Mesenchymal stem cell (in vitro differentiated cells and primary cell): ENCODE measurements around the gene SHANK3.

Experiments
- DNase-seq: peaks from one replicate; pipeline ENCODE4 v3.0.0-alpha.2; 2013
- H2AFZ ChIP-seq: one replicate; pipeline ENCODE4 v1.6.1; 2013; ENCODE audit warnings: low read depth, mild to moderate bottlenecking, control low read depth, inconsistent platforms, low read length, moderate library complexity
- H2AK5ac ChIP-seq: 2 replicates; pipeline ENCODE4 v1.6.1; 2013; ENCODE audit warnings: low read length, moderate library complexity, mild to moderate bottlenecking, inconsistent platforms; ENCODE audit not compliant: severe bottlenecking
- H2BK120ac ChIP-seq: one replicate; pipeline ENCODE4 v1.6.1; 2013; ENCODE audit warnings: low read depth, mild to moderate bottlenecking, inconsistent platforms, low read length, moderate library complexity
- H2BK12ac ChIP-seq, 2 experiments: one replicate each; pipeline ENCODE4 v1.6.1; 2013; ENCODE audit warnings: inconsistent platforms in 2 of 2, low read length in 2 of 2, mild to moderate bottlenecking in 2 of 2, moderate library complexity in 2 of 2, control low read depth in 1 of 2
- H2BK15ac ChIP-seq: one replicate; pipeline ENCODE4 v1.6.1; 2013; ENCODE audit warnings: mild to moderate bottlenecking, low read depth, inconsistent platforms; ENCODE audit not compliant: poor library complexity, severe bottlenecking
- H2BK5ac ChIP-seq: 2 replicates; pipeline ENCODE4 v1.6.1; 2013; ENCODE audit warnings: low read depth, mild to moderate bottlenecking, low read length, control low read depth, inconsistent platforms; ENCODE audit not compliant: poor library complexity, severe bottlenecking
- H3K14ac ChIP-seq, 2 experiments: one replicate each; pipeline ENCODE4 v1.6.1; 2013; ENCODE audit warnings: inconsistent platforms in 2 of 2, low read length in 2 of 2, control low read depth in 1 of 2, mild to moderate bottlenecking in 1 of 2, moderate library complexity in 1 of 2
- H3K18ac ChIP-seq, 2 experiments: one replicate each; pipeline ENCODE4 v1.6.1; 2013; ENCODE audit warnings: inconsistent platforms in 2 of 2, low read length in 2 of 2, control low read depth in 1 of 2, low read depth in 1 of 2, mild to moderate bottlenecking in 1 of 2
- H3K23ac ChIP-seq, 2 experiments: one replicate each; pipeline ENCODE4 v1.6.1; 2013; ENCODE audit warnings: inconsistent platforms in 2 of 2, low read length in 2 of 2, mild to moderate bottlenecking in 2 of 2, moderate library complexity in 2 of 2, control low read depth in 1 of 2
- H3K27ac ChIP-seq: 2 replicates; pipeline ENCODE4 v1.5.1; 2013; ENCODE audit warnings: mild to moderate bottlenecking, moderate library complexity, low read length, control low read depth, inconsistent platforms; ENCODE audit not compliant: poor library complexity, severe bottlenecking
- H3K27me3 ChIP-seq, 2 experiments: 2 replicates each; pipeline versions ENCODE4 v1.6.1 to v1.7.0; 2013; ENCODE audit warnings: low read length in 2 of 2, mild to moderate bottlenecking in 2 of 2, moderate library complexity in 2 of 2, control low read depth in 1 of 2, inconsistent platforms in 1 of 2; ENCODE audit not compliant: control insufficient read depth in 1 of 2, insufficient read depth in 1 of 2
- H3K36me3 ChIP-seq, 2 experiments: 2 replicates each; pipeline versions ENCODE4 v1.6.1 to v1.7.0; 2013; ENCODE audit warnings: low read length in 2 of 2, control low read depth in 1 of 2, inconsistent platforms in 1 of 2, low read depth in 1 of 2, mild to moderate bottlenecking in 1 of 2; ENCODE audit not compliant: insufficient read depth in 2 of 2, control insufficient read depth in 1 of 2
- H3K4ac ChIP-seq, 2 experiments: one replicate each; pipeline ENCODE4 v1.6.1; 2013; ENCODE audit warnings: inconsistent platforms in 2 of 2, low read length in 2 of 2, mild to moderate bottlenecking in 2 of 2, moderate library complexity in 2 of 2, control low read depth in 1 of 2, low read depth in 1 of 2
- H3K4me1 ChIP-seq: 2 replicates; pipeline ENCODE4 v1.6.1; 2013; ENCODE audit warnings: low read depth, low read length, control low read depth; ENCODE audit not compliant: control insufficient read depth, insufficient read depth
- H3K4me2 ChIP-seq: 2 replicates; pipeline ENCODE4 v1.6.1; 2013; ENCODE audit warnings: low read length, mild to moderate bottlenecking, inconsistent platforms; ENCODE audit not compliant: poor library complexity, severe bottlenecking
- H3K4me3 ChIP-seq, 2 experiments: 2 replicates each; pipeline versions ENCODE4 v1.5.1 to v1.7.0; 2013; ENCODE audit warnings: low read length in 2 of 2, mild to moderate bottlenecking in 2 of 2, control low read depth in 1 of 2, low read depth in 1 of 2; ENCODE audit not compliant: insufficient read depth in 1 of 2
- H3K79me1 ChIP-seq: replicated peaks from 2 replicates; pipeline ENCODE4 v1.6.1; 2013; ENCODE audit warnings: mild to moderate bottlenecking, control low read depth, low read length, inconsistent platforms; ENCODE audit not compliant: poor library complexity, severe bottlenecking
- H3K9ac ChIP-seq: 2 replicates; pipeline ENCODE4 v1.7.0; 2013; ENCODE audit warnings: mild to moderate bottlenecking, low read length, moderate library complexity
- H3K9me3 ChIP-seq: 2 replicates; pipeline ENCODE4 v1.7.0; 2013; ENCODE audit warnings: mild to moderate bottlenecking, low read length; ENCODE audit not compliant: control insufficient read depth
- H4K8ac ChIP-seq: one replicate; pipeline ENCODE4 v1.6.1; 2013; ENCODE audit warnings: inconsistent platforms, mild to moderate bottlenecking, low read length, moderate library complexity
- H4K91ac ChIP-seq: one replicate; pipeline ENCODE4 v1.6.1; 2013; ENCODE audit warnings: mild to moderate bottlenecking, low read length, inconsistent platforms
- WGBS: methylation state at CpG from one replicate; pipeline ENCODE4 v1.1.7; 2013; ENCODE audit warnings: mixed read lengths; 5-methylcytosine and 5-hydroxymethylcytosine counted together

The SHANK3 gene

GRCh38 chr22:50717709-50718351, 45.2 kb downstream of the SHANK3 start:
- H2AFZ ChIP-seq: no peak overlapping the region
- H3K9ac ChIP-seq: no peak overlapping the region
- WGBS: 75% methylated on average over 10 of the region's 10 CpGs
- DNase-seq: no peak
- H3K14ac ChIP-seq: no peak overlapping the region
- peaks cover 6% of the 10 kb centered on the region for H3K4me1 ChIP-seq
- H3K18ac ChIP-seq: no peak overlapping the region
- H2BK15ac ChIP-seq: no peak overlapping the region
- no peak overlapping the region for H2BK12ac ChIP-seq
- H4K91ac ChIP-seq: no peak overlapping the region
- H3K23ac ChIP-seq: no peak overlapping the region
- H4K8ac ChIP-seq: no peak overlapping the region
- no peak overlapping the region for H3K4ac ChIP-seq
- H3K27ac ChIP-seq: no peak overlapping the region
- no peak overlapping the region for H2BK5ac ChIP-seq
- H3K4me2 ChIP-seq: no peak overlapping the region
- no peak overlapping the region for H2AK5ac ChIP-seq
- H3K9me3 ChIP-seq: no peaks in the 10 kb centered on the region
- no peak overlapping the region for H3K4me3 ChIP-seq
- H3K79me1 ChIP-seq: no peaks in the 10 kb centered on the region
- H3K27me3 ChIP-seq: peaks cover 32 to 45% of the 10 kb centered on the region in 2 experiments
- H2BK120ac ChIP-seq: no peak overlapping the region
- H3K36me3 ChIP-seq: peaks cover 0 to 9% of the 10 kb centered on the region in 2 experiments

- H3K27ac ChIP-seq: no peak overlapping the region
- no peak overlapping the region for H3K4me3 ChIP-seq
- no peak overlapping the region for H2AFZ ChIP-seq
- no peaks in the 10 kb centered on the region for H3K9me3 ChIP-seq
- H3K27me3 ChIP-seq: peaks cover 32 to 49% of the 10 kb centered on the region in 2 experiments
- no peak overlapping the region for H2BK15ac ChIP-seq
- H3K79me1 ChIP-seq: no peaks in the 10 kb centered on the region
- no peak overlapping the region for H4K91ac ChIP-seq
- H3K4ac ChIP-seq: no peak overlapping the region
- no peak overlapping the region for H2AK5ac ChIP-seq
- no peak overlapping the region for H4K8ac ChIP-seq
- no peak overlapping the region for H3K14ac ChIP-seq
- H3K4me2 ChIP-seq: no peak overlapping the region
- peaks cover 6% of the 10 kb centered on the region for H3K4me1 ChIP-seq
- H2BK5ac ChIP-seq: no peak overlapping the region
- H3K18ac ChIP-seq: no peak overlapping the region
- 90% methylated on average over 10 of the region's 10 CpGs for WGBS
- H3K36me3 ChIP-seq: peaks cover 0 to 9% of the 10 kb centered on the region in 2 experiments
- H2BK120ac ChIP-seq: no peak overlapping the region
- no peak overlapping the region for H3K23ac ChIP-seq
- H2BK12ac ChIP-seq: no peak overlapping the region
- no peak overlapping the region for H3K9ac ChIP-seq
- DNase-seq: no peak
These were observed 45.7 kb downstream of the SHANK3 start for GRCh38 chr22:50718352-50718709.

GRCh38 chr22:50719814-50720300, 47.2 kb downstream of the SHANK3 start:
- no peak overlapping the region for H2BK15ac ChIP-seq
- H3K4ac ChIP-seq: no peak overlapping the region
- H4K91ac ChIP-seq: no peak overlapping the region
- H2BK120ac ChIP-seq: no peak overlapping the region
- no peak overlapping the region for H4K8ac ChIP-seq
- peaks cover 8% of the 10 kb centered on the region for H3K4me1 ChIP-seq
- H3K27ac ChIP-seq: no peak overlapping the region
- no peak overlapping the region for H3K9ac ChIP-seq
- no peak overlapping the region for H3K18ac ChIP-seq
- H3K14ac ChIP-seq: no peak overlapping the region
- no peak overlapping the region for H2AK5ac ChIP-seq
- no peaks in the 10 kb centered on the region for H3K79me1 ChIP-seq
- no peaks in the 10 kb centered on the region for H3K9me3 ChIP-seq
- no peak overlapping the region for H2BK12ac ChIP-seq
- 23% methylated on average over 35 of the region's 40 CpGs for WGBS
- peaks cover 0 to 9% of the 10 kb centered on the region in 2 experiments for H3K36me3 ChIP-seq
- no peak overlapping the region for H2BK5ac ChIP-seq
- DNase-seq: no peak
- H3K4me2 ChIP-seq: no peak overlapping the region
- no peak overlapping the region for H3K4me3 ChIP-seq
- H3K23ac ChIP-seq: no peak overlapping the region
- no peak overlapping the region for H2AFZ ChIP-seq
- H3K27me3 ChIP-seq: peaks cover 32 to 49% of the 10 kb centered on the region in 2 experiments

- no peak overlapping the region for H3K4ac ChIP-seq
- H3K4me3 ChIP-seq: no peak overlapping the region
- H2BK12ac ChIP-seq: no peak overlapping the region
- H2BK15ac ChIP-seq: no peak overlapping the region
- no peak overlapping the region for H4K91ac ChIP-seq
- peaks cover 8% of the 10 kb centered on the region for H3K4me1 ChIP-seq
- no peak for DNase-seq
- H2AK5ac ChIP-seq: no peak overlapping the region
- no peak overlapping the region for H3K18ac ChIP-seq
- H3K9ac ChIP-seq: no peak overlapping the region
- no peak overlapping the region for H4K8ac ChIP-seq
- peaks cover 0 to 16% of the 10 kb centered on the region in 2 experiments for H3K36me3 ChIP-seq
- no peak overlapping the region for H2BK5ac ChIP-seq
- no peaks in the 10 kb centered on the region for H3K79me1 ChIP-seq
- WGBS: 23% methylated on average over 104 of the region's 132 CpGs
- H2BK120ac ChIP-seq: no peak overlapping the region
- H3K4me2 ChIP-seq: peak overlapping the region; percentile 29
- no peak overlapping the region for H2AFZ ChIP-seq
- H3K27ac ChIP-seq: no peak overlapping the region
- no peaks in the 10 kb centered on the region for H3K9me3 ChIP-seq
- H3K27me3 ChIP-seq: peaks cover 32 to 49% of the 10 kb centered on the region in 2 experiments
- H3K14ac ChIP-seq: no peak overlapping the region
- no peak overlapping the region for H3K23ac ChIP-seq
These were observed 48.0 kb downstream of the SHANK3 start for GRCh38 chr22:50720301-50721256.
